PFSK-1 (cell line): ENCODE results near the gene TMEM89.

Source experiments
- FOXP2 ChIP-seq: optimal IDR thresholded peaks from 2 replicates; pipeline ENCODE3; 2011; ENCODE audit warnings: borderline replicate concordance, control low read depth, inconsistent platforms; ENCODE audit not compliant: insufficient read depth; ENCODE audit errors: extremely low read length, extremely low read depth
- POLR2AphosphoS5 ChIP-seq: IDR thresholded peaks from 2 replicates; pipeline ENCODE4 v1.6.1; 2012; ENCODE audit warnings: low read depth, mild to moderate bottlenecking, control low read depth, low read length, moderate library complexity
- REST ChIP-seq, 2 experiments: IDR thresholded peaks; 2 replicates each; pipeline versions ENCODE4 v1.6.1 to v1.8.0; 2011 to 2012; ENCODE audit warnings: low read depth in 2 of 2, low read length in 2 of 2, control low read depth in 1 of 2, inconsistent platforms in 1 of 2, mild to moderate bottlenecking in 1 of 2, moderate library complexity in 1 of 2; ENCODE audit not compliant: insufficient read depth in 1 of 2
- SIN3A ChIP-seq: IDR thresholded peaks from 2 replicates; pipeline ENCODE4 v1.6.1; 2012; ENCODE audit warnings: mild to moderate bottlenecking, low read length, moderate library complexity, borderline replicate concordance; ENCODE audit not compliant: insufficient read depth
- TAF1 ChIP-seq: IDR thresholded peaks from 2 replicates; pipeline ENCODE4 v1.6.1; 2012; ENCODE audit warnings: low read length, control low read depth, borderline replicate concordance; ENCODE audit not compliant: insufficient read depth

The TMEM89 gene

GRCh38 chr3:48596157-48596556 lies 25.4 kb downstream of the TMEM89 start:
- TF ChIP-seq POLR2AphosphoS5, result no peak
- no peak for TF ChIP-seq SIN3A
- TF ChIP-seq REST (IDR thresholded peaks at IDR 0.05; ENCODE audit: insufficient read depth in 1 of 2, low read depth in 2 of 2, low read length in 2 of 2), result no peak
- no peak for TF ChIP-seq FOXP2
- TF ChIP-seq TAF1, result no peak

- TF ChIP-seq TAF1 (no peak), REST (IDR thresholded peaks at IDR 0.05; ENCODE audit: insufficient read depth in 1 of 2, low read depth in 2 of 2, low read length in 2 of 2) (no peak), FOXP2 (no peak), POLR2AphosphoS5 (no peak), SIN3A (no peak)
Measured at GRCh38 chr3:48595526-48596121, 25.9 kb downstream of the TMEM89 start.

GRCh38 chr3:48595075-48595525 lies 26.5 kb downstream of the TMEM89 start, which contains the start of gene COL7A1:
COL7A1 (minus strand) TSS chr3:48595329; CDS start chr3:48595159, 170 bp downstream.
- TF ChIP-seq REST (IDR thresholded peaks at IDR 0.05; ENCODE audit: insufficient read depth in 1 of 2, low read depth in 2 of 2, low read length in 2 of 2) (no peak), TAF1 (no peak), FOXP2 (no peak), POLR2AphosphoS5 (no peak), SIN3A (no peak)

GRCh38 chr3:48594417-48595049 lies 27.0 kb downstream of the TMEM89 start:
- TF ChIP-seq REST (IDR thresholded peaks at IDR 0.05; ENCODE audit: insufficient read depth in 1 of 2, low read depth in 2 of 2, low read length in 2 of 2) (no peak), FOXP2 (no peak), TAF1 (no peak), POLR2AphosphoS5 (no peak), SIN3A (no peak)
